HFF-Myc (cell line): ENCODE data around the gene ECT2.

Experiments used
- DNase-seq: peaks from one replicate; pipeline ENCODE4 v3.0.0-alpha.2; 2011; ENCODE audit warnings: low read depth; ENCODE audit errors: extremely low read depth
- H3K4me3 ChIP-seq: replicated peaks from 2 replicates; pipeline ENCODE4 v1.5.1; 2011; ENCODE audit warnings: low read depth, mild to moderate bottlenecking, control low read depth, low read length
- TF ChIP-seq, protein P1 (sequence below): IDR thresholded peaks from 2 replicates; pipeline ENCODE4 v1.5.1; 2012; ENCODE audit warnings: mild to moderate bottlenecking, low read depth, low read length, control low read depth; ENCODE audit errors: missing control alignments

Gene ECT2

DNA sequence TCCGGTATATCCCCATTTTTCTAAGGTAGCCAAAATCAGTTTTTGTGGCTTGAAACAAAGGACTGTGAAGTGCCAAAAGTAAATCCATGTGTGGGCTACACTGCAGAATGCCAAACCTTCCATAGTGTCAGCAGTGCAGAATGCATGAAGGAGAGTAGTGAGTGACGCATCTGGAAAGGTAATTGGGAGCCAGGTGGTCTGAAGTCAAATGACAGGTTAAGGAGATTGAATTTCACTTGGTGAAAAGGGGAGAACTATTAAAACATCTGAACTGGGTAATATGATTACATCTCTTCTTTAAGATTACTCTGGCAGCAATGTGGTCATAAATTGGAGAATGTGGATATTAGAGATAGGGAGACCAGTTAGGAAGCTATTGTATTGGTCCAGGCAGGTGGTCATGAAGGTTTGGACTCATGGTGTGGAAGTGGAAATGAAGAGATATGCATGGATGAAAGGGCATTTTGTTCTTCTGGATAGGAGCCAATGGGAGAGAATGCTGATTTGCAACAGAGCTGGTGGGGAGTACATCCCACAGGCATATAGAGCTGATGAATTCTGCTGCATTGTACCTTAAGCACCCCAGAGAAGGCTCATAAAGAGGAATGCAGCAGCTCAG, 118.2 kb downstream of the ECT2 start:
- no peak overlapping the region for H3K4me3 ChIP-seq
- TF ChIP-seq, protein P1, sequence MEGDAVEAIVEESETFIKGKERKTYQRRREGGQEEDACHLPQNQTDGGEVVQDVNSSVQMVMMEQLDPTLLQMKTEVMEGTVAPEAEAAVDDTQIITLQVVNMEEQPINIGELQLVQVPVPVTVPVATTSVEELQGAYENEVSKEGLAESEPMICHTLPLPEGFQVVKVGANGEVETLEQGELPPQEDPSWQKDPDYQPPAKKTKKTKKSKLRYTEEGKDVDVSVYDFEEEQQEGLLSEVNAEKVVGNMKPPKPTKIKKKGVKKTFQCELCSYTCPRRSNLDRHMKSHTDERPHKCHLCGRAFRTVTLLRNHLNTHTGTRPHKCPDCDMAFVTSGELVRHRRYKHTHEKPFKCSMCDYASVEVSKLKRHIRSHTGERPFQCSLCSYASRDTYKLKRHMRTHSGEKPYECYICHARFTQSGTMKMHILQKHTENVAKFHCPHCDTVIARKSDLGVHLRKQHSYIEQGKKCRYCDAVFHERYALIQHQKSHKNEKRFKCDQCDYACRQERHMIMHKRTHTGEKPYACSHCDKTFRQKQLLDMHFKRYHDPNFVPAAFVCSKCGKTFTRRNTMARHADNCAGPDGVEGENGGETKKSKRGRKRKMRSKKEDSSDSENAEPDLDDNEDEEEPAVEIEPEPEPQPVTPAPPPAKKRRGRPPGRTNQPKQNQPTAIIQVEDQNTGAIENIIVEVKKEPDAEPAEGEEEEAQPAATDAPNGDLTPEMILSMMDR, result no peak
- DNase-seq, result no peak

- no peak overlapping the region for H3K4me3 ChIP-seq
- TF ChIP-seq, protein P1, result no peak
- peak; percentile 22 for DNase-seq
Measured at GRCh38 chr3:172869368-172869771, 118.8 kb downstream of the ECT2 start.

DNA sequence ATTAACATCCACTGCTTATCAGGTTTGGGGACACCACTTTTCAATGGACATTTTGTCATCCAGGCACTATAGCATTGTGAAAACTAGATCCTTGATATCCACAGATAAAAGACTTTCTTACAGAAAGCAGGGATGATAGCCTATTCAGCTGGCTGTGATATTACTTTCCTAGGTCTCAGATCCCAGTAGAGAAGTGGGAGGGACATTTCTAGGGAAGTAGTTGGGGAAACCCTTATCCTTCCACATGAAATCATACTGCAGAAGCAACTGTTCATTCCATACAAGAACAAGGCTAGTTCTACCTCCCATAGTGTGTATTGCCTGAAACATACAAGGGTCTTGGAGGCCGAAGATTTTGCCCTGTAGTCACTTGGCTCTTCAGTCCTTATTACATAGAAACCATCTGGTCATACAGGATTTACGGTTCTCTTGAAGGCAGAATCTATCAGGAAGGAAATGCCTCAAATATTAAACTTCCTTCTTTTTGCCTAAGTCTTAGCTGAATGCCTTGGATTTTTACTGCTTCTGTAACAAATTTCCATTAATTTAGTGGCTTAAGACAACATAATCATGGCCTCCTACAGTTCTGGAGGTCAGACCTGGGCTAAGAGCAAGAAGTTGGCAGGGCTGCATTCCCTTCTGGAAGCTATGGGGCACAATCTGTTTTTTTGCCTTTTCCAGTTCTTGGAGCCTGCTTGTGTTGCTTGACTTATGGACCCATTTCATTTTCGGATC, 119.4 kb downstream of the ECT2 start:
- TF ChIP-seq, protein P1, result no peak
- DNase-seq, result no peak
- no peak overlapping the region for H3K4me3 ChIP-seq
